Suppressor macrophage treated with lipopolysaccharide for 4 hours (primary cell): ENCODE results near the gene SKA3.
A peak's percentile ranks its signal among the peaks of the same experiment; 100 is the strongest.
"Not testable (repeated sequence)": the region's sequence is repeated elsewhere in the genome, so short reads cannot be mapped to it uniquely, and the experiment has no call there.

ENCODE experiments used
- DNase-seq: peaks from one replicate; pipeline ENCODE4 v3.0.0-alpha.2; 2020

SKA3 gene

DNA sequence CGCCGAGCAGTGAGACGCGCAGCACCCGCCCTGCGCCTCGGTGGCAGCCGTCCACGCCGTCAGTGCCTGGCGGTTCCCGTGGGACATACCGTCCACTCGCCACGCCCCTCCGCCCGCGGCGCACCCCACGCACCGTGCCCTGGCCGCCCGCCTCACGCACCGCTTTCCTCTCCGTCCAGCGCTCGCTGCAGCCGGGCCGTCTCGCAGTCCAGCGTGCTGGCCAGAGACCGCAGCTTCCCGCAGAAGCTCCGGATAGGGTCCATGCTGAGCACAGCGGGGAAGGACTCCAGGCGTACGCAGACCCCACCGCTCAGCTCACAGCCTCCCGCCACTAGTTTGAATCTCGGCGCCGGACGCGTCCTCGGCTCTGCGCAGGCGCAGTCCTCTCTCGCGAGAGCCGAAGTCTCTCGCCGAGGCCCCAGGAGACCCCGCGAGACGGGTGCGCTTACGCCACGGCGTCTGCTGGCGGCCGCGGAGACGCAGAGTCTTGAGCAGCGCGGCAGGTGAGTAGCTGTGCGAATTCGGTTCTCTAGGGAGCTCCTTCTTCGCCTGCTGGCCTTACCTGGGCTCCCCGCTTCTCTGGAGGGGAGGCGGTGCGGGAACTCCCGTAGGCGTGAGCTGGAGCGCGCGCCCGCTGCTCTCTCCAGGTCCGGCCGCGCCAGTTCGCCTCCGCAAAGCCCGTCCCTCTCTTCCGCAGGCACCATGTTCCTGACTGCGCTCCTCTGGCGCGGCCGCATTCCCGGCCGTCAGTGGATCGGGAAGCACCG, at the start of gene SKA3, which contains the start of gene MRPL57:
TSS of gene SKA3 (minus strand) at position 338 of the 767 bp plus-strand sequence. CDS start at position 263, 75 bp downstream.
TSS of gene MRPL57 (plus strand) at position 444 of the 767 bp plus-strand sequence. CDS start at position 703, 259 bp downstream.
- peak; percentile 98 for DNase-seq

DNA sequence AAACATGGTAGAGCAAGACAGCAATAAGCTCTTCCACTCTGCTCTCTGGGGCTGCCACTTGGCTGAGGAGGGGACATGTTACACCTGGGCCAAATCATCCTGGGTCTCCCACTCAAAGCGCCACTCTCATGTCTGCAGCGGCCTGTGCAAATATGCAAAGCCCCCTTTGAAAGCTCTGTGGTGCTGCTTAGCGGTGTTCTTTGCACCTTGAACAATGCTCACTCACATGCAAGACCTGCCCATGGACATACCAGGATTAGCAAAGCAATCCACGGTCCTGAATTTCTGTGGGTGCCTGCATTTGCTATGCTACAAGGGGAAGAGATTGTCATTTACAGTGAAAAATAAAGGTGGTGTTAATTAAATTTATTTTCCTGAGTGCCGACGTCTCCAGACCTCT, 48.7 kb upstream of the SKA3 start:
- no peak for DNase-seq

DNA sequence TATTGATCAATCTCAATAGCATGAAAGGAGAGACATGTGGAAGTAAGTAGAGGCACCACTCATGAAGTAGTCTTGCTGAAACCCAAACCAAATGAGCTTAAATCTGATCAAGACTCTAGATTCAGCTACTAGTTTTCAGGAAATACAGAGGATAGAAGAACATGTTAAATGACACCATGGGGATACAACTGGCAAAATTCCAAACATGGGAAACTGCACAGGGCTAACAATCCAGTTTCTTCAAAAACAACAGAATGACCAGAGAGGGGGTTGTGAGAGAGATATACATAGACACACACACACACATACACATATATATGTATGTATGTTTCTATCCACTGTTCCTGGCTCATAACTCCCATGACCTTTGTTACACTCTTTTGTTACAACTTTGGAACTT, 44.9 kb upstream of the SKA3 start:
- no peak for DNase-seq

DNA sequence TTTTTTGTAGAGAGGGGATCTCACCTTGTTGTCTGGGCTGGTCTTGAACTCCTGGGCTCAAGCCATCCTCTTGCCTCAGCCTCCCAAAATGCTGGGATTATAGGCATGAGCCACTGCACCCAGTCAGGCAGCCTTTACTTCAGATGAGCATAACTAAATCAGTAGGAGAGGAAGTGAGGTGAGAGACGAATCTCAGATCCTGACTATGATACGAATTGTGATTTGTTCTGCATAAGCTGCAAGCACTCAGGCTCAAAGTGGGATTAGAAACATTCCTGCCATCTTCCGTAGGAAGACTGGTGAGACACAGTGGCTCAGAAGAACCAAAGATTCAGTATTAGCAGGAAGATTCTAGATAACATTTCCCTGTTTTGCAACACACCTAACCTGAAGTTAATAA, 43.4 kb upstream of the SKA3 start:
- not testable (repeated sequence) for DNase-seq

DNA sequence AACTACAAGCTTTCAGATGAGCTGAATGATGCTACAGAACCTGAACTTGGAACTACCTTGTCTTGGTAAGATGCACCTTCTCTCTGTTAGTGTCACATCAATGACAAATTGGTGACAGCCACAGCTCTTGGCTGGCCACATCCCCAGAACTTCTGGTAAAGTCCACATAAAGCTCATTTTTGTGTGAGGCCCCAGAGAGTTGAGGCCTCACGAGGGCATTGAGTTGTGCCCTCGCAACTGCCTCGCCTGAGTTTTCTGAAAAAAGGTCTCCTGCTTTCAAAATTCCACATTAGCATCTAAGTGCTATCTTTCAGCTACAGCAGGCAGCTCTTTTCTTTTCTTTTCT, 42.7 kb upstream of the SKA3 start:
- no peak for DNase-seq

DNA sequence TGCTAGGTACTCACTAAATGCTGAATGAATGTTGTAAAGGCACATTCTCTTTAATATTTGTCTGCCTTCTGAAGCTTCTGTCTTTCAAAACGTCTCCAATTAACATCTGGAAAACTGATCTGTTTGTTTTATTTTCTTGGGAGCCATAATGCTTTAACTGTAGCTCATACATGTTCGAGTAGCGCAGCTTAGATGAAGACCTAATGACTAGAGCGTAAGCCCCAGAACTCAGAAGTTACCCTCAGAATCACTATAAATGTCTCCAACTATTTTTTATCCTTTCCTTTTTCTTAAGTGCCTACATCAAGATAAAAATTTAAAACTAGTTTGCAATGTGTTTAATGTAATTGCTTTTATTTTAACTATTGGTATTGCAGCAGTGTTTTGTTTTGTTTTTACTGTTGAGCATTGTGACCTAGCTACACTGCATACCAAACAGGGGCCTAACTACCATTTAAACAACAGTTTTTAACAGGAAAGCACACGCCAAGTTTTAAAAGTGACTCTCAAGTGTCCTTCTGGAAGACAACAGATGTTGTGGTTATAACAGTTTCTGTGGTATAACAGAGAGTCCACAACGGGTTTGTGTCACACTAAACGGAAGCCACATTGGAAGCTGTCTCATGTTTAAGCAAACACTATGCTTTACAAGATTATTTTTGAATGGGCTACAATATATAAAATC, 42.1 kb upstream of the SKA3 start:
- DNase-seq: no peak

DNA sequence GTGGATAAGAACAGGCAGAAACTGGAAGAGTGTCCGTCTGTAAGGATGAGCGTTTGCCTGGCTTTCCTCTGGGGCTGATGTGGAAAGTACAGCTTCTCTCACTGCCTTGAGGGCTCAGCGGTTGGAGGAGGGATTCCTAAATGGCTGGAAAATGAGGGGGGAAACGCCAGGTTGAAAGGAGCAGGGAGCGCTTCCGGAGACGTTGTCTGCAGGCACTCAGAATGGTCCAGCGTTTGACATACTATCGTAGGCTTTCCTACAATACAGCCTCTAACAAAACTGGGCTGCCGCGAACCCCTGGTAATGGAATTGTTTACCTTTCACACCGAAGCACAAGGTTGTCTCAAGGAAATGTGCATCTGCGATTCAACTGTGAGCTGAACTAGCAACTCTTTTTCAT, 40.0 kb upstream of the SKA3 start:
- no peak for DNase-seq

DNA sequence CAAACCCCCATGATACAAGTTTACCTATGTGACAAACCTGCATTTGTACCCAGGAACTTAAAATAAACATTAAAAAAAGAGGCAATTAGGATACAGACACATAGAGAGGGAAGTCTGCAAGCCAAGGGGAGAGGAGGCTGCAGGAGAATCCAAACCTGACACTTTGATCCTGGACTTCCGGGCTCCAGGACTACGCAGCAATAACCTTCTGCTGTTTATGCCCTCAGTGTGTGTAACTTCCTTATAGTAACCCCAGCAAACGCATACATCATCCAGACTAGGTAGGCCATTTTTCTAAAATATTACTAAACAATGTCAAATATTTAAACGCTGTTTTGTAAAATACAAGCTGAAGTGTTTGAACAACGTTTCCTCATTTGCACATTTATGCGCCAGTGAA, 39.1 kb upstream of the SKA3 start:
- not testable (repeated sequence) for DNase-seq

DNA sequence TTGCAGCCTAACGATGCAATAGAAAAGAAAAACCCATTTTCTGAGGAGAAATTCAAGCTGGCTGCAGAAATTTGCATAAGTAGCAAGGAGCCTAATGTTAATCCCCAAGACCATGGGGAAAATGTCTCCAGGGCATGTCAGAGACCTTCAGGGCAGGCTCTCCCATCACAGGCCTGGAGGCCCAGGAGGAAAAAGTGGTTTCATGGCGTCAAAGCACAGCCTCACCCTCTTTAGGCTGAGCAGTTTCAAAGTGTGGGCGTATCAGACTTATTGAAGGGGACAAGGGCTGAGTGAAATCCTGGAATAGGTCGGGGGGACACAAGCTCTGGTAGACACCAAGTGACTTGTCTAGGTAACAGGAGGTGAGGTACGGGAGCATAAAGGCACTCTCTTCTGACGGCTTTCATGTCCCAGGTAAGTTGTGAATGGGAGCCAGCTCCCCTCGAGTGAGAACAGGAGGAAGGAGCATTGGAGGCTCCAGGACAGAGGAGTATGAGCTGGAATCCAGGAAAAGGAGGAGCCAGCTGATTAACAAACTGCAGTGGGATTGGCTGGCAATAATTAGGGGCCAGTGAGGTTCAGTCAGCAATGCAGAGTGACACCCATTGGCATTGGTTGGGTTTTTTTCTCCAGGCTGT, 35.9 kb upstream of the SKA3 start:
- no peak for DNase-seq

DNA sequence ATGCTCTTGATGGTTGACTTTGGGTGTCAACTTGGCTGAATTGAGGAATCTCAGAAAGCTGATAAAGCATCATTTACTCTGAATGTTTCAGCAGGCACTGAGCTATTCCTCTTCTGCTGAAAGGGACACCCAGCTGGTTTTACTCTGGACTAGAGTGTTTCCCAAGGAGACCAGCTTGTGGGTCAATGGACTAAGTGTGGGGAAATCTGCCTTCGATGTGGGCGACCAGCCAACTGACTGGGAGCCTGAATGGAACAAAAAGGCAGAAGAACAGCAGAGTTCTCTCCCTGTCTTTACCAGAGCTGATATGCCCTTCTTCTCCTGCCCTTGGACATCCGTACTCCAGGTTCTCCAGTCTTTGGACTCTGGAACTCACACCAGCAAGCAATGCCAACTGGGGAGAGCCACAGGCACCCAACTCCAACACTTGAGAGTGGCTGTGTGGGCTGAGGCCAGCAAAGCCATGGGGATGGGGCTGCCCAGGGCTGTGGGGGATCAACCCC, 32.4 kb upstream of the SKA3 start:
- DNase-seq: no peak

DNA sequence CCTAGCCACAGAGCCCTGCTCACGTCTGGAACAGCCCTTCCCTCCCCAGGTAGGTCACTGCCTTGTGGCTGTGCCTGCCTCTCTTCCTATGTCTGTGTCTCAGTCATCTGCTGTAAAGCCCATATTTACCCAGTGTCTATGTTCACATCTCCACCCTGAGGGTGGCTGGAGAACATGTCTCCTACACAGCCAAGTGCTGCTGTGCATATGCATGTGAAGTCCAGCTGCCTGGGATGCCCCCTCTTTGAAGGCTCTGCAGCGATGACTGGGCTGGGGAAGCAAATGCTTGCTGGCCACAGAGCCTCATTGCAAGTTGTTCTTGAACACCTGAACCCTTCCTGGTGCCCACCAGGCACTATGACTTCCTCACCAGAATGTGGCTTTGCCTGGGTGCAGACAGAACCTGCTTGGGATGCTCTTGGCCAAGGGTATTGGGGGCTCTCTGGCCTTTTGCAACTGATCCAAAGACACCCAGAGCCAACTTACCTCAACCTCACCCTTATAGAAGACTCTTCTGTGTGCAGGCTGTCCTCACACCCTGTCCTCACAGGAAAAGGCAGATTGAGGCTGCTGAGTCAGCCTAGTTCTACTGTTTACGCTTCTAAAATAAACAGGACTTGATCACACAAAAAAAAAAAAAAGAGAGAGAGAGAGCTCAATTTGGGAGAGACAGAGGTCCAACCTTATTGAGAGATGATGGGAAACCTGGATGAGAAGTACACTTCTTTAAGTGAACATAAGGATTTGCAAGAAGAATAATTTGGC, 26.6 kb upstream of the SKA3 start:
- no peak for DNase-seq

DNA sequence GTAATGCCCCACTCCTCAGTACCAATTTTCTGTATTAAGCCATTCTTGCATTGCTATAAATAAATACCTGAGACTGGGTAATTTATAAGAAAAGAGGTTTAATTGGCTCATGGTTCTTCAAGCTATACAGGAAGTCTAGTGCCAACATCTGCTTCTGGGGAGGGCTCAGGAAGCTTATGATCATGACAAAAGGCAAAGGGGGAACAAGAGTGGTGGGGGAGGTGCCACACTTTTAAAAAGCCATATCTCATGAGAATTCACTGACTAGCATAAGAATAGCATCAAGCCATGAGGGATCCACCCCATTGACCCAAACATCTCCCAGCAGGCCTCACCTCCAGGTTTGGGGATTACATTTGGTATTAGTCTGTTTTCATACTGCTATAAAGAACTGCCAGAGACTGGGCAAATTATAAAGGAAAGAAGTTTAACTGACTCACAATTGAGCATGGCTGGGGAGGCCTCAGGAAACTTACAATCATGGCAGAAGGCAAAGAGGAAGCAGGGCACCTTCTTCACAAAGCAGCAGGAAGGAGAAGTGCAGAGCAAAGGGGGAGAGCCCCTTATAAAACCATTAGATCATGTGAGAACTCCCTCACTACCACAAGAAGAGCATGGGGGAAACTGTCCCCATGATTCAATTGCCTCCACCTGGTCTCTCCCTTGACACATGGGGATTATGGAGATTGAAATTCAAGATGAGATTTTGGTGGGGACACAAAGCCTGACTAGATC, 25.3 kb upstream of the SKA3 start:
- DNase-seq: not testable (repeated sequence)

DNA sequence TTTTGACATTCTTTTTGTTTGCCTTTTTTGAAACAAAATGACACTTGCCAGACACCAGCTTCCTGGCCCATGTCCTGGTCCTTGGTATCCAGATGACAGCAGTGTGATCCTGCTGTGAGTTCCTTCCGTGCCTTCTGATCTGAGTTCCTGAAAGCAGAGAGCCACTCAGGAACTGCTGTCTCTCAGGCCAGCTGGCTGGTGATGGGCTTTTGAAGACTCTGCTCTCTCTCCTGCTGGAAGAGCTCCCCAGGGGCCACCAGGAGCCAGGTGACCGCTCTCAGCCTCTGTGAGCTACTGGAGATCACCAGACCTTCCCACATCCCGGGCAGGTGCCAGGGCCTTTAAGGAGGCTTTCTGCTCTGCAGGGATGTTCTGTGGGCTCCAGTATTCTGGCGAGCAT, 22.0 kb upstream of the SKA3 start:
- not testable (repeated sequence) for DNase-seq

DNA sequence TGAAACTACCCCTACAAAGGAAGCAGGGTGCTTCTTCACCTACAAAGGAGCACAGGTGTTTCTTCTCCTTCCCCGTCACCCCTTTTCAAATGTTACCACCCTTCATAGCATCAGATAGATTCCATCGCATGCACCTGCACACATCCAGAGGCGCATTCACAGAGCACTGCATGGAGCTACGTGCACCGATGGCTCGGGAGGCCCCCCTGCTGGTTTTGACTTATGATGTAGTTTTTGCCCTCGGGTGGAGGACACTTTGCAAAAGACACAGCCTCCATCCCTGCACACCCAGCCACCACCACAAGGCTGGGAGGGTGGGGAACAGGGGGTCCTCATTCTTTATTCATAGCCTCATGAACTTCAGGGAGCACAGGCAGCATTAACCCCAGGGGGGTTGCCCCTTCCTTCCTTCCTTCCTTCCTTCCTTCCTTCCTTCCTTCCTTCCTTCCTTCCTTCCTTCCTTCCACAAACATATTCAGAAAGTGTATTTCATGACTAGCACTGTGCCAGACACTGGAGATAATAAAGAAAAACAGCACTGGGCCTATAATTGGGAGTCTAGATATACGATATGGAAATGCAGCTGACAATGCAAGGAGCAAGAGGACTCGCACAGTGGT, 21.4 kb upstream of the SKA3 start:
- DNase-seq: not testable (repeated sequence)

DNA sequence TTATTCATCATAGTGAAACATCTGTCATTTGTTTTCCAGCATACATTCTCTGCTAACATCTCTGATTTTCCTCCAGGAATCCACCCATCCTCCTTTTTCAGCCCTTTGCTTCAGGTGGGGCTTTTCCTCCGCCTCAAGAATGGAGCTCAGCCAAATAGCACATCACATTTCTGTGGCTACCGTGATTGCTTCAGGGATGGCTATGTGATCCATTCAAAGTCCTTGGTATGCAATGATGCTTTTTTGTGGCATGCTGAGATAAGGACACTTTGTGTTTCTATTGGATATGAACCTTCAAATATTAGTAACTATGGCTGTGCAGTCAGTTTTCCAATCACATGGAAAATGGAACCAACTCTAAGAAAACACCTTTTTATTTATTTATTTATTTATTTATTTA, 18.4 kb upstream of the SKA3 start:
- DNase-seq: not testable (repeated sequence)

DNA sequence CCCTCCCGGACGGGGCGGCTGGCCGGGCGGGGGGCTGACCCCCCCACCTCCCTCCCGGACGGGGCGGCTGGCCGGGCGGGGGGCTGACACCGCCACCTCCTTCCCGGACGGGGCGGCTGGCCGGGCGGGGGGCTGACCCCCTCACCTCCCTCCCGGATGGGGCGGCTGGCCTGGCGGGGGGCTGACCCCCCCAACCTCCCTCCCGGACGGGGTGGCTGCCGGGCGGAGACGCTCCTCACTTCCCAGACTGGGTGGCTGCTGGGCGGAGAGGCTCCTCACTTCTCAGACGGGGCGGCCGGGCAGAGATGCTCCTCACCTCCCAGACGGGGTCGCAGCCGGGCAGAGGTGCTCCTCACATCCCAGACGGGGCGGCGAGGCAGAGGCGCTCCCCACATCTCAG, 10.1 kb upstream of the SKA3 start:
- DNase-seq: not testable (repeated sequence)

DNA sequence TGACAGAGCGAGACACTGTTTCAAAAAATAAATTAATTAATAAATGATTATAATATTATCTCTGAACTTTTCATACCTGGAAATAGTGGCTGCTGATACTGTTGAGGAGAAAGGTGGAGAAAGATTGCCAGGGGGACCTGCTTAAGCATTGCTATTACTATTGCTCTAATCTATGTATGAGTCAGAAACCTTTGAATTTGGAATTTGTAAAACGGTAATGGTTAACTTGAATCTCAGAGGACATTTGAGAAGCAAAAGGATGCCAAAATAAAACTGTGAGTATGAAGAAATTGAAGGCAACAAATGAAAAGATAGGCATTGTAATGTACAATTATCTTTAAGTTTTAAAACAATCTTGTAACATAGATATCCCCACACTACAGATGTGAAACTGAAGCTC, 5.3 kb upstream of the SKA3 start:
- no peak for DNase-seq

DNA sequence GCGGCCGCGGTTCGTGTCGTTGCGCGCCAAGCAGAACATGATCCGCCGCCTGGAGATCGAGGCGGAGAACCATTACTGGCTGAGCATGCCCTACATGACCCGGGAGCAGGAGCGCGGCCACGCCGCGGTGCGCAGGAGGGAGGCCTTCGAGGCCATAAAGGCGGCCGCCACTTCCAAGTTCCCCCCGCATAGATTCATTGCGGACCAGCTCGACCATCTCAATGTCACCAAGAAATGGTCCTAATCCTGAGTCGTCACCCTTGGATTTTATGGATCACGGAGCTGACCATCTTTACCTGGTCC, 581 bp upstream of the SKA3 start:
- no peak for DNase-seq

DNA sequence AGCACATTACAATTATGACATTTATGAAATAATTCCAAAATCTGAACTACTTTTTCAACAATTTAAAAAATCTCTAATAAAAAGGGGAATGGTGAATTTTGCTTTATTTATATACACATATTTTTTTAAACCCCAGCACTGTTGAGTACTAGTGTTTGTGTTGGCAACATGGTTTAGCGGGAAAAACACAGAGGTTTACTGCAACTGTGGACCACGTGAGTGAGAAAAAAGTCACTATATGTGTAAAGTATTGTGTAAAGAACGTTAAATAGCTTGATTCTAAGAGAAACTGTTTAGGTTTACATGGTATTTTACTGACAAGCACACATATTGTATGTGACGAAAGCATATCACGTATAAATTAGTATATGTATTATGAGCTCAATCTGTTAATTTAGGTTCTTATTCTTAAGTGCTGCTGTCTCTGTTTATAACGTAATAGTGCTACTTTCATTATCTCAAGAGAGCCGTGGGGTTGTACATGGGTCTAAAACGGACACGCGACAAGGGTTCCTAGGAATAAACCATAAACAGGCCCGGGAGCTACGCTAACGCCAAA, 617 bp downstream of the SKA3 start:
- DNase-seq: no peak

DNA sequence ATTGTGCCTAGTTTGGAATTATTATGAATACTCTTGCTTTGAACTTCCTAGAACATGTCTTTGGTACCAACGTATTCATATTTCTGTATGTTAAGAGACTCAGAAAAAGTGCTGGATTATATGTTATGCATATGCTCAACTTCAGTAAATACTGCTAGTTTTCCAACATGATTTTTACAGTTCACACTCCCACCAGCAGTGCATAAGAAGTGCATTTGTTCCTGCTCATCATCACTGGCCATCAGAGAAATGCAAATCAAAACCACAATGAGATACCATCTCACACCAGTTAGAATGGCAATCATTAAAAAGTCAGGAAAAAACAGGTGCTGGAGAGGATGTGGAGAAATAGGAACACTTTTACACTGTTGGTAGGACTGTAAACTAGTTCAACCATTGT, 2.6 kb downstream of the SKA3 start:
- DNase-seq: not testable (repeated sequence)

DNA sequence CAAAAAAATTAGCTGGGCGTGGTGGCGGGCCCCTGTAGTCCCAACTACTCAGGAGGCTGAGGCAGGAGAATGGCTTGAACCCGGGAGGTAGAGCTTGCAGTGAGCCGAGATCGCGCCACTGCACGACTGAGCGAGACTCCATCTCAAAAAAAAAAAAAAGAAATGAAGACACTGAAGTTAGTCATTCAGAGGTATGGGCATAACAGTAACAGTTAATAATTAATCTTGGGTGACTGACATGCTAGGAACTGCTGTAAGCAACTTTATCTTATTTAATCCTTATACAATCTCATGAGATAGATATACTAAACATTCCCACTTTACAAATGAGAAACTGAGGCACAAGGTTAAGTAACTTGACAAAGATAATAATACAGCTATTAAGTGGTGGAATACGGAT, 4.9 kb downstream of the SKA3 start:
- DNase-seq: no peak

DNA sequence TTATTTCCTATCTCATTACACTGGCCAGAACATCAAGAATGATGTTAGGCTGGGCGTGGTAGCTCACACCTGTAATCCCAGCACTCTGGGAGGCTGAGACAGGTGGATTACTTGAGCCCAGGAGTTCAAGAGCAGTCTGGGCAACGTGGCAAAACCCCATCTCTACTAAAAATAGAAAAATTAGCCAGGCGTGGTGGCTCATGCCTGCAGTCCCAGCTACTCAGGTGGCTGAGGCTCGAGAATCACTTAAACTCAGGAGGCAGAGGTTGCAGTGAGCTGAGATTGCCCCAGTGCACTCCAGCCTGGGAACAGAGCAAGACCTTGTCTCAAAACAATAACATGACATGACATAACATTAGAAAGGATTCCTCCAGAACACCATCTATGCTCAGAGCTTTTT, 10.7 kb downstream of the SKA3 start:
- DNase-seq: not testable (repeated sequence)
